Keratinocyte (primary cell): Measurements from ENCODE around the gene SRGN. TPM values are rescaled to one million over a fixed set of nuclear protein-coding genes. Genes with fewer than 3 reads are reported as not detected.

Experiments
- DNase-seq: peaks from one replicate; pipeline ENCODE4 v3.0.0-alpha.2; 2011; ENCODE audit warnings: low read depth, missing footprints, low spot score
- FAIRE-seq: peaks from 2 replicates; lab custom pipeline; 2011; peaks lifted over from hg19 to GRCh38; lab: Jason Lieb, UNC
- H2AFZ ChIP-seq: 2 replicates; pipeline ENCODE4 v1.6.0; 2012; ENCODE audit warnings: low read length, control low read depth, inconsistent platforms; ENCODE audit not compliant: control insufficient read depth
- H3K27ac ChIP-seq: 2 replicates; pipeline ENCODE4 v1.5.1; 2011; ENCODE audit warnings: low read length; ENCODE audit not compliant: control insufficient read depth, insufficient read depth
- H3K27me3 ChIP-seq: 3 replicates; pipeline ENCODE4 v1.6.0; 2011; ENCODE audit warnings: low read length; ENCODE audit not compliant: control insufficient read depth, insufficient read depth; ENCODE audit errors: extremely low read depth
- H3K36me3 ChIP-seq, 2 experiments: 2 replicates in 1 of 2; 3 replicates in 1 of 2; pipeline ENCODE4 v1.5.1; 2011; ENCODE audit warnings: low read length in 2 of 2, mild to moderate bottlenecking in 1 of 2; ENCODE audit not compliant: control insufficient read depth in 2 of 2, insufficient read depth in 2 of 2; ENCODE audit errors: extremely low read depth in 1 of 2
- H3K4me1 ChIP-seq: 3 replicates; pipeline ENCODE4 v1.5.1; 2011; ENCODE audit warnings: low read length; ENCODE audit not compliant: control insufficient read depth, insufficient read depth; ENCODE audit errors: extremely low read depth
- H3K4me2 ChIP-seq: 3 replicates; pipeline ENCODE4 v1.6.0; 2011; ENCODE audit warnings: low read depth, low read length; ENCODE audit not compliant: control insufficient read depth, insufficient read depth; ENCODE audit errors: extremely low read depth
- H3K4me3 ChIP-seq, 3 experiments: fragments of 200-600 bp in 1 of 3; sonication (generic) in 1 of 3; 2 replicates in 2 of 3; 3 replicates in 1 of 3; pipeline ENCODE4 v1.5.1; 2011 to 2016; ENCODE audit warnings: low read length in 3 of 3, mild to moderate bottlenecking in 3 of 3, control low read depth in 2 of 3, inconsistent platforms in 1 of 3, low read depth in 1 of 3, mixed read lengths in 1 of 3, mixed run types in 1 of 3, moderate library complexity in 1 of 3; ENCODE audit not compliant: control insufficient read depth in 2 of 3, insufficient read depth in 2 of 3; ENCODE audit errors: extremely low read depth in 1 of 3
- H3K79me2 ChIP-seq: 2 replicates; pipeline ENCODE4 v1.6.0; 2012; ENCODE audit warnings: low read length; ENCODE audit not compliant: control insufficient read depth, insufficient read depth
- H3K9ac ChIP-seq: 3 replicates; pipeline ENCODE4 v1.6.0; 2011; ENCODE audit warnings: low read length; ENCODE audit not compliant: control insufficient read depth, insufficient read depth; ENCODE audit errors: extremely low read depth
- H3K9me1 ChIP-seq: 3 replicates; pipeline ENCODE4 v1.6.0; 2011; ENCODE audit warnings: low read length; ENCODE audit not compliant: control insufficient read depth, insufficient read depth; ENCODE audit errors: extremely low read depth
- H3K9me3 ChIP-seq: 2 replicates; pipeline ENCODE4 v1.5.1; 2012; ENCODE audit warnings: low read depth, low read length; ENCODE audit not compliant: control insufficient read depth
- H4K20me1 ChIP-seq: 3 replicates; pipeline ENCODE4 v1.6.0; 2011; ENCODE audit warnings: low read length; ENCODE audit not compliant: control insufficient read depth, insufficient read depth; ENCODE audit errors: extremely low read depth
- EZH2 ChIP-seq: IDR thresholded peaks from one replicate; pipeline ENCODE4 v1.6.1; 2012; ENCODE audit warnings: inconsistent platforms, mild to moderate bottlenecking, low read length, moderate library complexity
- dilution Hi-C: fragments of 300-500 bp; cut with MboI; formaldehyde crosslinking; loops from one replicate; pipeline ENCODE4 v1.7.0; 2020; ENCODE audit warnings: low sequenced_read_pairs; ENCODE audit not compliant: extremely low pct_ligation_motif_present
- polyA plus RNA-seq, 5 experiments: library from polyadenylated mRNA; depleted of rRNA in 3 of 5; stranded (reverse) in 3 of 5; stranded (forward) in 1 of 5; unstranded in 1 of 5; fragments of >200 nt; gene quantifications; 1 replicate in 1 of 5; 2 replicates in 3 of 5; 3 replicates in 1 of 5; pipeline versions ENCODE4 v1.2.1 to v1.2.3, GENCODE V29; 2011 to 2012; ENCODE audit warnings: missing spikeins in 2 of 5, low read depth in 1 of 5, low replicate concordance in 1 of 5
- TF ChIP-seq, protein P1 (sequence below), 3 experiments: IDR thresholded peaks in 1 of 3; conservative IDR thresholded peaks in 1 of 3; optimal IDR thresholded peaks in 1 of 3; 2 replicates in 2 of 3; 3 replicates in 1 of 3; pipeline versions ENCODE3 to v1.5.1; 2011; ENCODE audit warnings: low read length in 3 of 3, mild to moderate bottlenecking in 3 of 3, moderate library complexity in 2 of 3, control low read depth in 1 of 3, inconsistent platforms in 1 of 3; ENCODE audit not compliant: insufficient read depth in 2 of 3; ENCODE audit errors: extremely low read depth in 1 of 3

The SRGN gene
- polyA plus RNA-seq, 1 donor (not counting 4 experiments of a cell fraction or from before 2014, with no cell fraction given): 2.1 TPM

GRCh38 chr10:69043931-69044531, 43.9 kb upstream of the SRGN start:
- no peaks in the 10 kb centered on the region for H3K9me1 ChIP-seq
- H3K9ac ChIP-seq: no peak overlapping the region
- TF ChIP-seq, protein P1, sequence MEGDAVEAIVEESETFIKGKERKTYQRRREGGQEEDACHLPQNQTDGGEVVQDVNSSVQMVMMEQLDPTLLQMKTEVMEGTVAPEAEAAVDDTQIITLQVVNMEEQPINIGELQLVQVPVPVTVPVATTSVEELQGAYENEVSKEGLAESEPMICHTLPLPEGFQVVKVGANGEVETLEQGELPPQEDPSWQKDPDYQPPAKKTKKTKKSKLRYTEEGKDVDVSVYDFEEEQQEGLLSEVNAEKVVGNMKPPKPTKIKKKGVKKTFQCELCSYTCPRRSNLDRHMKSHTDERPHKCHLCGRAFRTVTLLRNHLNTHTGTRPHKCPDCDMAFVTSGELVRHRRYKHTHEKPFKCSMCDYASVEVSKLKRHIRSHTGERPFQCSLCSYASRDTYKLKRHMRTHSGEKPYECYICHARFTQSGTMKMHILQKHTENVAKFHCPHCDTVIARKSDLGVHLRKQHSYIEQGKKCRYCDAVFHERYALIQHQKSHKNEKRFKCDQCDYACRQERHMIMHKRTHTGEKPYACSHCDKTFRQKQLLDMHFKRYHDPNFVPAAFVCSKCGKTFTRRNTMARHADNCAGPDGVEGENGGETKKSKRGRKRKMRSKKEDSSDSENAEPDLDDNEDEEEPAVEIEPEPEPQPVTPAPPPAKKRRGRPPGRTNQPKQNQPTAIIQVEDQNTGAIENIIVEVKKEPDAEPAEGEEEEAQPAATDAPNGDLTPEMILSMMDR (optimal IDR thresholded peaks at IDR 0.05 in 1 of 3, IDR thresholded peaks at IDR 0.05 in 1 of 3, conservative IDR thresholded peaks at IDR 0.05 in 1 of 3; ENCODE audit: extremely low read depth in 1 of 3, insufficient read depth in 2 of 3, low read length in 3 of 3): no peak
- no peak for TF ChIP-seq EZH2
- no peak overlapping the region for H3K27ac ChIP-seq
- no peak overlapping the region for H3K4me3 ChIP-seq
- DNase-seq (no peak), FAIRE-seq (no peak)
- H3K27me3 ChIP-seq: no peaks in the 10 kb centered on the region
- H3K9me3 ChIP-seq: no peaks in the 10 kb centered on the region
- peaks cover 22% of the 10 kb centered on the region for H3K4me1 ChIP-seq
- dilution Hi-C loops: no loop called here
- H3K79me2 ChIP-seq: no peaks in the 10 kb centered on the region
- no peak overlapping the region for H3K4me2 ChIP-seq
- H4K20me1 ChIP-seq: no peaks in the 10 kb centered on the region
- no peak overlapping the region for H2AFZ ChIP-seq
- no peaks in the 10 kb centered on the region for H3K36me3 ChIP-seq

GRCh38 chr10:69044546-69044945, 43.4 kb upstream of the SRGN start:
- DNase-seq (no peak), FAIRE-seq (no peak)
- Histone ChIP-seq H3K4me2 (no peak overlapping the region), H3K27ac (peak overlapping the region; percentile 94), H3K27me3 (no peaks in the 10 kb centered on the region), H3K79me2 (no peaks in the 10 kb centered on the region), H3K36me3 (no peaks in the 10 kb centered on the region), H3K9me1 (no peaks in the 10 kb centered on the region), H3K9me3 (no peaks in the 10 kb centered on the region), H3K9ac (no peak overlapping the region), H3K4me3 (no peak overlapping the region), H2AFZ (no peak overlapping the region), H3K4me1 (peaks cover 22% of the 10 kb centered on the region), H4K20me1 (no peaks in the 10 kb centered on the region)
- TF ChIP-seq EZH2: no peak
- dilution Hi-C loops: no loop called here
